Skeletal muscle tissue (tissue), 4 donors: Measurements from ENCODE around the gene HSDL1. TPM values are rescaled to one million over a fixed set of nuclear protein-coding genes. Genes with fewer than 3 reads are reported as not detected.
A peak's percentile ranks its signal among the peaks of the same experiment; 100 is the strongest.

Source experiments
- H3K27ac ChIP-seq: one replicate; pipeline ENCODE4 v1.7.0; 2013; ENCODE audit warnings: mild to moderate bottlenecking, low read depth, low read length, inconsistent platforms
- H3K27me3 ChIP-seq, 3 donors: one replicate each; pipeline ENCODE4 v1.7.0; 2013; ENCODE audit warnings: low read length in 3 of 3; ENCODE audit not compliant: control insufficient read depth in 3 of 3, insufficient read depth in 3 of 3
- H3K36me3 ChIP-seq, 3 donors: one replicate each; pipeline ENCODE4 v1.7.0; 2013; ENCODE audit warnings: low read length in 3 of 3; ENCODE audit not compliant: control insufficient read depth in 3 of 3, insufficient read depth in 3 of 3
- H3K4me1 ChIP-seq, 3 donors: one replicate each; pipeline ENCODE4 v1.7.0; 2013; ENCODE audit warnings: low read length in 3 of 3, mild to moderate bottlenecking in 3 of 3; ENCODE audit not compliant: control insufficient read depth in 3 of 3, insufficient read depth in 3 of 3
- H3K4me3 ChIP-seq, 3 donors: one replicate each; pipeline ENCODE4 v1.7.0; 2013; ENCODE audit warnings: low read length in 3 of 3
- H3K9ac ChIP-seq, 3 donors: one replicate each; pipeline ENCODE4 v1.7.0; 2013; ENCODE audit warnings: low read length in 3 of 3, mild to moderate bottlenecking in 3 of 3, moderate library complexity in 2 of 3, low read depth in 1 of 3
- H3K9me3 ChIP-seq, 3 donors: one replicate each; pipeline ENCODE4 v1.7.0; 2013; ENCODE audit warnings: low read length in 3 of 3; ENCODE audit not compliant: control insufficient read depth in 3 of 3
- total RNA-seq: library from RNA; depleted of rRNA; stranded (reverse); fragments of >200 nt; gene quantifications from one replicate; pipeline ENCODE4 v1.2.3, GENCODE V29; 2014
- donor health status: Osteomylitis.

Gene HSDL1
- total RNA-seq, 1 donor from 2014 or later = 17.2 TPM

- peak overlapping the region; percentile 44 for H3K27ac ChIP-seq
These were observed 31.4 kb upstream of the HSDL1 start for GRCh38 chr16:84176192-84177053.

DNA sequence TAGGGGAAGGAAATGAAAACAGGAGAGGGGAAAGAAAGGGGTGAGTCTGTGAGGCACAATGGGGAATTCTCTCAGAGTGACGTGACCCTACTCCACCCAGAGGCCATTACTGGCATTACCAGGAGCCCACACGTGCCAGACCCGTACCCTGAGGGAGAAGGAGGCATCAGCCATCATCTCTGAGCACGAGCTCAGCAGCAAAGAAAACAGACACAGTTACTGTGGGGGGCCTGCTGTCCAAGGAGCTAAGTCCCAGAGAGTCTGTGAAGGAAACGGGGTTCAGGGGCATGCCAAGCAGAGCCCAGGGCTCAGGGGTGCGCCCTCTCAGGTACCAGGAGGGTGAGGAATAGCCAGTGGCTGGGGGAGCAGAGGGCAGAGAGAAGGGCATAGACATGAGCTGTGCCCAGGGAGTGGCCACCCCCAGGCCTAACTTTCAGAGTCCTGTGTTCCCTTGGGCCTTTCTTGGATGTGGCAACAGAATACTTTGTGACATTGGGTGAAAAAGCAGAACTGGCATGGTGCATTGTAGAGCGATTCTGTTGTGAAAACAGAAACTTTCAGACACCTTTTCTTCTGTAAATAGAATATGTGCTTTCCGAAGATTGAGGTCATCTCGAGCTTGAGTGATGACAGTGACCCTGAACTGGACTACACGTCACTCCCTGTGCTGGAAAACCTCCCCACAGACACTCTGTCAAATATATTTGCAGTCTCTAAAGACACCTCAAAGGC lies 30.5 kb upstream of the HSDL1 start:
- H3K27me3 ChIP-seq = peaks cover 0 to 5% (median 0%) of the 10 kb centered on the region in 3 donors
- peaks cover 11 to 28% (median 23%) of the 10 kb centered on the region in 3 donors for H3K4me1 ChIP-seq
- peak overlapping the region in 1 of 3 donors; percentile 60 for H3K9ac ChIP-seq

More at GRCh38 chr16:84176192-84177053, 31.4 kb upstream of the HSDL1 start:
- Histone ChIP-seq H3K9ac (peak overlapping the region in 1 of 3 donors; percentile 60), H3K4me3 (no peak overlapping the region), H3K4me1 (peaks cover 11 to 28% (median 23%) of the 10 kb centered on the region in 3 donors), H3K36me3 (peaks cover 18 to 25% (median 21%) of the 10 kb centered on the region in 3 donors), H3K27me3 (peaks cover 0 to 5% (median 0%) of the 10 kb centered on the region in 3 donors), H3K9me3 (no peaks in the 10 kb centered on the region)

GRCh38 chr16:84174396-84174795 lies 29.4 kb upstream of the HSDL1 start:
- Histone ChIP-seq H3K36me3 (peaks cover 8 to 12% (median 9%) of the 10 kb centered on the region in 3 donors), H3K27me3 (peaks cover 0 to 5% (median 0%) of the 10 kb centered on the region in 3 donors), H3K9me3 (no peaks in the 10 kb centered on the region), H3K27ac (no peak overlapping the region), H3K4me3 (no peak overlapping the region), H3K4me1 (peaks cover 11 to 28% (median 23%) of the 10 kb centered on the region in 3 donors), H3K9ac (no peak overlapping the region)

More for the DNA sequence above, 30.5 kb upstream of the HSDL1 start:
- no peaks in the 10 kb centered on the region for H3K9me3 ChIP-seq
- no peak overlapping the region for H3K27ac ChIP-seq
- no peak overlapping the region for H3K4me3 ChIP-seq
- H3K36me3 ChIP-seq = peaks cover 12 to 18% (median 13%) of the 10 kb centered on the region in 3 donors

DNA sequence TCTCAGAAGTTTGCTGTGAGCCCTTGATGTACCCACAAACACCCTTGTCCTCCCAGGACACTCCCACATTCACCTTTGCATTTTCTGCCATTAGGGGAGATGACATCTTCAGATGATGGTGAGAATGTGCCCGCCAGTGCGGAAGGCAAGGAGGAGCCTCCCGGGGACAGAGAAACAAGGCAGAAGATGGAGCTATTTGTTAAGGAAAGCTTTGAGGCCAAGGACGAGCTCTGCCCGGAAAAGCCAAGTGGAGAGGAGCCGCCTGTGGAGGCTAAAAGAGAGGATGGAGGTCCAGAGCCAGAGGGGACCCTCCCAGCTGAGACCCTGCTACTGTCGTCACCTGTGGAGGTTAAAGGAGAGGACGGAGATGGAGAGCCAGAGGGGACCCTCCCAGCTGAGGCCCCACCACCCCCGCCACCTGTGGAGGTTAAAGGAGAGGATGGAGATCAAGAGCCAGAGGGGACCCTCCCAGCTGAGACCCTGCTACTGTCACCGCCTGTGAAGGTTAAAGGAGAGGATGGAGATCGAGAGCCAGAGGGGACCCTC lies 24.9 kb upstream of the HSDL1 start:
- peaks cover 0 to 5% (median 5%) of the 10 kb centered on the region in 3 donors for H3K27me3 ChIP-seq
- no peaks in the 10 kb centered on the region for H3K4me1 ChIP-seq
- no peak overlapping the region for H3K9ac ChIP-seq
- no peaks in the 10 kb centered on the region for H3K36me3 ChIP-seq
- no peak overlapping the region for H3K27ac ChIP-seq
- no peak overlapping the region for H3K4me3 ChIP-seq
- H3K9me3 ChIP-seq = no peaks in the 10 kb centered on the region

DNA sequence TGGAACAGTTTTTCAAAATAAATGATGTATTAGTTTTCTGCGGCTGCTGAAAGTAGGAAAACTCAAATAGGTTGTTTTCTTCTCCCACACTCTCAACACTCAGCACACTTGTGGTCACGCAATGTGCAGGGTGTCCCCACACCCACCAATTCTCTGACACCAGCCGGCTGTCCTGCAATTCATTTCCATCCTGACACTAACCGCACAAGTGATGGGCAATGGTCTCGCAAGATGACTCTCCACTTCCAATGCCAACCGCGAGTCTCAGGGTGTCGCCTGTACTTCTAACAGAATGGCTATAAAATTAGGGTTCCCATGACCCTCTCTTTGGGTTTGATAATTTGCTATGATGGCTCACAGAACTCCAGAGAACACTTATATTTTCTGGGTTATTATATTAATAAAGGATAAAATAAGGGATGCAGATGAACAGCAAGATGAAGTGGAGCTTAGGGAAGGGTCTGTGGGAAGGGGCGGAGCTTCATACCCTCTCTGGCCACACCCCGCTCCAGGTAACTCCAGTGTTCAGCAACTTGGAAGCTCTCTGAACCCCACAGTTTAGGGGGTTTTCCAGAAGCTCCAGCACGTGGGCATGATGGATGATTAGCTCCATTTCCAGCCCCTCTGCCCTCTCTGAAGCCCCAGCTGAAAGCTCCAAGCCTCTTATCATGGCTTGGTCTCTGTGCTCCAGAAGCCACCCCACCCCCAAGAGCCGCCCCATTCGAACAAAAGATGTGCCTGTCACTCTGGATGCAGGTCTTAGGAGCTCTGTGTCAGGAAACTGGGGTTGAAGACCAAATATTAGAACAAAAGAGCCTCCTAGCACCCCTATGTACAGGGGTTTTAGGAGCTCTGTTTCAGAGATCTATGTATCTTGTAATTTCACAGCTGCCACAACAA lies 22.1 kb upstream of the HSDL1 start:
- H3K4me3 ChIP-seq = no peak overlapping the region
- H3K27me3 ChIP-seq = peaks cover 0 to 5% (median 0%) of the 10 kb centered on the region in 3 donors
- no peak overlapping the region for H3K27ac ChIP-seq
- H3K36me3 ChIP-seq = no peaks in the 10 kb centered on the region
- no peaks in the 10 kb centered on the region for H3K4me1 ChIP-seq
- no peak overlapping the region for H3K9ac ChIP-seq
- no peaks in the 10 kb centered on the region for H3K9me3 ChIP-seq

DNA sequence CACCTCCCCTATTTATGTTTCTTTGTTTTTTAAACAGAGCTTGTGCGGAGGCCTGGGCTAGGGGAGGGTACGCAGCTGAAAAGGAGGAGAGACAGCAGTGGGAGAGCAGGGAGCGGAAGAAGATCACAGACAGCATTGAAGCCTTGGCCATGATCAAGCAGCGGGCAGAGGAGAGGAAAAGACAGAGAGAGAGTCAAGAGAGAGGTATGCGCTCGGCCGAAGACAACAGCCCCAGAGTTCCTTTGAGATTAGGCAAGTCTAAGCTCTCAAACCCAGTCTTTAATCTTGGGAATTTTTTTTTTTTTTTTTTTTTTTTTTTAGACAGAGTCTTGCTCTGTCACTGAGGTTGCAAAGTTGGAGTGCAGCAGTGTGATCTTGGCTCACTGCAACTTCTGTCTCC lies 20.8 kb upstream of the HSDL1 start:
- H3K4me3 ChIP-seq = no peak overlapping the region
- no peak overlapping the region for H3K27ac ChIP-seq
- H3K9ac ChIP-seq = no peak overlapping the region
- peaks cover 0 to 12% (median 7%) of the 10 kb centered on the region in 3 donors for H3K27me3 ChIP-seq
- H3K9me3 ChIP-seq = no peaks in the 10 kb centered on the region
- no peaks in the 10 kb centered on the region for H3K4me1 ChIP-seq
- no peaks in the 10 kb centered on the region for H3K36me3 ChIP-seq

DNA sequence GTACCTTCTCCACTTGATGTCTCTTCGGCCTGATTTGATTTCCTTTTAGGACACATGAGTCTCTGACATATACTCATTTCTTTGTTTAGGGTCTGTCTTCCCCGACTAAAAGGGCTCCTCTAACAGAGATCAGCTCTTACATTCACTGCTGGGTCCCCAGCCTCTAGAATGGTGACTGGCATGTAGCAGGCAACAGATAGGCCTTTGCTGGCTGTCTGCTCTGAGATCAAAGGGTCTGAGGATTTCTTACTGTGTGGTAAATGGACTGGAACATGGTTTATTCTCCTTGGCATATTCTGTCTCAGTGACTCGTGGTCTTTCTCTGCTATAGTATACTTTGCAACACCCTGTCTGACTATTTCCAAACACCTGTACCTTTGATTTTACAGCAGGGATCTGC lies 16.8 kb upstream of the HSDL1 start:
- H3K27me3 ChIP-seq = peaks cover 6 to 33% (median 15%) of the 10 kb centered on the region in 3 donors
- H3K4me1 ChIP-seq = no peaks in the 10 kb centered on the region

DNA sequence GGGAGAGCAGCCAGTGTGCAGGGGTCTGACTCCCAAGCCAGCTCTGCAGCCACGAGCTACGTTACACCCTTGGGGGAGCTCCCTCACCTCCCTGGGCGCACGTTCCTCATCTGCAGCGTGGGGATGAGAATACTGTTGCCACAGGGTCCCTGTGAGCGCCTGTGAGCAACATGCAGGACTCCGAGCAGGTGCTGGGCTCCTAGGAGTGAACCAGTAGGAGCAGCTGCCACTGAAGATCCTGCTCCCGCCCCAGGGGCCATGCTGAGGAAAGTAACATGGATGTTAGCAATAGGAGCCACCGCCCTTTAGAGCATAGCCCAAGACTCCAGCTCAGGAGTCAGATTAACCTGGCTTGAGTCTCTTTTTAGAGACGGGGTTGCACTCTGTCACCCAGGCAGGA lies 16.1 kb upstream of the HSDL1 start:
- peaks cover 6 to 28% (median 15%) of the 10 kb centered on the region in 3 donors for H3K27me3 ChIP-seq
- no peaks in the 10 kb centered on the region for H3K36me3 ChIP-seq
- H3K27ac ChIP-seq = no peak overlapping the region
- H3K4me1 ChIP-seq = no peaks in the 10 kb centered on the region
- H3K4me3 ChIP-seq = no peak overlapping the region
- no peaks in the 10 kb centered on the region for H3K9me3 ChIP-seq
- no peak overlapping the region for H3K9ac ChIP-seq

More for the DNA sequence above, 16.8 kb upstream of the HSDL1 start:
- H3K9me3 ChIP-seq = no peaks in the 10 kb centered on the region
- no peak overlapping the region for H3K9ac ChIP-seq
- H3K27ac ChIP-seq = no peak overlapping the region
- H3K4me3 ChIP-seq = no peak overlapping the region
- H3K36me3 ChIP-seq = no peaks in the 10 kb centered on the region

- Histone ChIP-seq H3K36me3 (no peaks in the 10 kb centered on the region), H3K9me3 (no peaks in the 10 kb centered on the region), H3K4me3 (no peak overlapping the region), H3K27ac (no peak overlapping the region), H3K9ac (no peak overlapping the region), H3K4me1 (no peaks in the 10 kb centered on the region), H3K27me3 (peaks cover 6 to 28% (median 15%) of the 10 kb centered on the region in 3 donors)
These were observed 14.8 kb upstream of the HSDL1 start for GRCh38 chr16:84159800-84160199.
